ENCODE measurements around the gene ANKUB1. TPM values are rescaled to one million over a fixed set of nuclear protein-coding genes. Genes with fewer than 3 reads are reported as not detected.
A peak's percentile ranks its signal among the peaks of the same experiment; 100 is the strongest.

Gene ANKUB1
- total RNA-seq, 2 donors from 2014 or later: not detected

DNA sequence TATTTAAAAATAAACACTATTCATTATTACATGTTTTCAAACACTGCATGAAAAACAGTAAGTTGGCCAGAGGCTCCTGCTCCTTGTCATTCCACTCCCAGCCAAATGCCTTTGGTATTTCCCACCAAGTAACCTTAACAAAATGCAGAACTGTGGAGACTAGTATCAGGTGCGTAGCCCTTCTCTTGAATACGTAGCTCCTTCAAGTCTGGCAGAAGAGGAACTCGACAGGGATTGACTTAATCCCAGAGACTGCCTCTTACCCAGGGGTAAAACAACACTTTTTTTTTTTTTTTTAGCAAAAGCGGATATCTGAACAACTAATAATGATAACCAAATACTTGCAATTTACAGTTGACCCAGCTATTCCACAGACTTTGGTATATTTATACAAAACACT is 40.8 kb downstream of the ANKUB1 start:
- Histone ChIP-seq H3K27ac (peak overlapping the region; percentile 75 to 81), H3K4me3 (peak overlapping the region; percentile 75 to 82), H3K9me3 (no peaks in the 10 kb centered on the region), H3K4me1 (replicated peaks) (no peaks in the 10 kb centered on the region), H3K27me3 (replicated peaks; ENCODE audit: insufficient read depth) (no peaks in the 10 kb centered on the region), H3K36me3 (no peaks in the 10 kb centered on the region)
- 7% methylated on average over 4 of the region's 4 CpGs for WGBS
- intact Hi-C loops (cut with DNase I): no loop called here
- DNase-seq (ENCODE audit: low spot score): no peak
- TF ChIP-seq, protein P1, sequence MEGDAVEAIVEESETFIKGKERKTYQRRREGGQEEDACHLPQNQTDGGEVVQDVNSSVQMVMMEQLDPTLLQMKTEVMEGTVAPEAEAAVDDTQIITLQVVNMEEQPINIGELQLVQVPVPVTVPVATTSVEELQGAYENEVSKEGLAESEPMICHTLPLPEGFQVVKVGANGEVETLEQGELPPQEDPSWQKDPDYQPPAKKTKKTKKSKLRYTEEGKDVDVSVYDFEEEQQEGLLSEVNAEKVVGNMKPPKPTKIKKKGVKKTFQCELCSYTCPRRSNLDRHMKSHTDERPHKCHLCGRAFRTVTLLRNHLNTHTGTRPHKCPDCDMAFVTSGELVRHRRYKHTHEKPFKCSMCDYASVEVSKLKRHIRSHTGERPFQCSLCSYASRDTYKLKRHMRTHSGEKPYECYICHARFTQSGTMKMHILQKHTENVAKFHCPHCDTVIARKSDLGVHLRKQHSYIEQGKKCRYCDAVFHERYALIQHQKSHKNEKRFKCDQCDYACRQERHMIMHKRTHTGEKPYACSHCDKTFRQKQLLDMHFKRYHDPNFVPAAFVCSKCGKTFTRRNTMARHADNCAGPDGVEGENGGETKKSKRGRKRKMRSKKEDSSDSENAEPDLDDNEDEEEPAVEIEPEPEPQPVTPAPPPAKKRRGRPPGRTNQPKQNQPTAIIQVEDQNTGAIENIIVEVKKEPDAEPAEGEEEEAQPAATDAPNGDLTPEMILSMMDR (IDR thresholded peaks at IDR 0.05): no peak
- TF ChIP-seq POLR2AphosphoS5 (IDR thresholded peaks at IDR 0.05) (no peak), POLR2A (IDR thresholded peaks at IDR 0.05) (no peak)

DNA sequence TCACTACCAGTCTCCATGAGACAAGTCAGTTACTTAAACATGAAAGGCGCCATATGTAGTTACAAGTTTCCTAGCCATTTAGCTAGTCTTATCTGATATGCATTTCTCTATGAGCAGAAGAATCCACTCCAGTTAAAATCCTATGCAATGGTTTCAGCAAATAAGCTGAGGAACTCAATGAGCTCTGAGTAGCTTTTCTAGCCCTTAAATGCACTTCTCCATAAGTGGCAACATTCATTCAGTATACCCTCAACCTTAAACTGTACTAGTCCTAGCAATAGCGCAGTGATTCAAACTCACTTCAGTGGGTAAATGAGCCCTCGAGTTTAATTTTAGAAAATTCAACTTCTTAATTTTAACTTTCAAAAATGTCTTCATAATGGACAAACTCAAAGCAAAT is 47.7 kb downstream of the ANKUB1 start:
- Histone ChIP-seq H3K4me3 (no peak overlapping the region), H3K4me1 (replicated peaks) (no peaks in the 10 kb centered on the region), H3K27ac (no peak overlapping the region), H3K9me3 (no peaks in the 10 kb centered on the region), H3K27me3 (replicated peaks; ENCODE audit: insufficient read depth) (no peaks in the 10 kb centered on the region), H3K36me3 (no peaks in the 10 kb centered on the region)
- no peak for DNase-seq (ENCODE audit: low spot score)
- intact Hi-C loops (cut with DNase I): no loop called here
- TF ChIP-seq POLR2A (IDR thresholded peaks at IDR 0.05): no peak
- TF ChIP-seq, protein P1 (IDR thresholded peaks at IDR 0.05): no peak
- TF ChIP-seq POLR2AphosphoS5 (IDR thresholded peaks at IDR 0.05): no peak
- 93% methylated on average over 3 of the region's 3 CpGs for WGBS

DNA sequence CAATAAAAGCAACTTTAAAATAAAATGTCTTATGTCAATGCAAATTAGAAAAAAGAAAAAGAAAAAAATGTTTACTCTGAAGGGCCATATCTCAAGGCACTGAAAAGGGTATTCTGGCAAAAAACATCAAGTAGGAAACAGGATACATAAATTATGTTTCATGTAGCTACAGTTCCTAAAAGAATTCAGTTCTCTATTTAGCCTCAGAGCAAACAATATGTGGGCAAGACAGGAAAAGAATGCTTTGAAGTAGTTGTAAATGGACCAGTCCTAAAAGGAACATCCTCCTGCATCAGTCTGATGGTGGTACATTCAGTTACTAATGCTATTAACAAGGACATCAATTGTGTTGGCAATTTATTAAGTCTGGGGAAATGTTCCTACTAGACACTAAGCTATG is 48.2 kb downstream of the ANKUB1 start:
- Histone ChIP-seq H3K27ac (no peak overlapping the region), H3K9me3 (no peaks in the 10 kb centered on the region), H3K27me3 (replicated peaks; ENCODE audit: insufficient read depth) (no peaks in the 10 kb centered on the region), H3K4me1 (replicated peaks) (no peaks in the 10 kb centered on the region), H3K36me3 (no peaks in the 10 kb centered on the region), H3K4me3 (no peak overlapping the region)
- no peak for DNase-seq (ENCODE audit: low spot score)
- intact Hi-C loops (cut with DNase I): no loop called here
- TF ChIP-seq POLR2AphosphoS5 (IDR thresholded peaks at IDR 0.05): no peak
- TF ChIP-seq, protein P1 (IDR thresholded peaks at IDR 0.05): no peak
- TF ChIP-seq POLR2A (IDR thresholded peaks at IDR 0.05): no peak

DNA sequence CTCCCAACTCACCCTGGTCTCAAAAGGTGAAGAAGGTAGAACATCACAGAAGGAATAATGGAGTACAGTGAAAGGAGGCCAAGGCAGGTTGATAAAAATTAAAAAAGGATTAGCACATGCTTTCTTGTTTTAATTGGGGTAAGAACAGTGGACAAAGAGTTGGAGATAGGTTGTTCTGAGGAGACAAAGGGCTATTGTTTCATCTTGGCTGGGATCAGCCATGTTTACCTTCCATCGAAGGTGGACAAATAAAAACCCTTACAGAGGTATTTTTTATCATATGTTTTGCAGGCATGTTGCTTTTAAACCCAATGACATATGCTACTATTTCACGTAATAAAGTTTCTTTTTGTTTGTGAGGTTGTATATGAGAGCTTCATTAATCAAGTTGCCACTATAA is 53.0 kb downstream of the ANKUB1 start:
- intact Hi-C loops (cut with DNase I): no loop called here
- Histone ChIP-seq H3K4me3 (no peak overlapping the region), H3K9me3 (no peaks in the 10 kb centered on the region), H3K27me3 (replicated peaks; ENCODE audit: insufficient read depth) (no peaks in the 10 kb centered on the region), H3K4me1 (replicated peaks) (no peaks in the 10 kb centered on the region), H3K27ac (no peak overlapping the region), H3K36me3 (no peaks in the 10 kb centered on the region)
- 54% methylated on average over 2 of the region's 2 CpGs for WGBS
- TF ChIP-seq POLR2AphosphoS5 (IDR thresholded peaks at IDR 0.05) (no peak), POLR2A (IDR thresholded peaks at IDR 0.05) (no peak)
- TF ChIP-seq, protein P1 (IDR thresholded peaks at IDR 0.05): no peak
- no peak for DNase-seq (ENCODE audit: low spot score)

DNA sequence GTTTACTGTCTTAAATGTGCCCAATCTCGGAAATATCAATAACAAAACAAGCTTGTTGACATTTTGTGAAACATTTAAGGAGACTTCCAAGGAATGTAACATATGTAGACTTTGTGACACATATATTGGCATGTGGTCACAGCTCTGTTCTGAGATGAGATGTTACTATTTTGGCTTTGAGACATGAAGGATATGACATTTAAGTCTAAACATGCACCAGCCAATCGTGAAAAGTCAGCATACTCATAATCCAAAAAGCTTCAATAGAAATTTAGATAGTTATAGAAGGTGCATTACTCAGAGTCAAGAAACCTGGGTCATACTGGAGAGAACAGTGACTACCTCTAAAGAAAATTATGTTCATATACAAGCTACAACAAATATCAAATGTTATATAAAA is 53.5 kb downstream of the ANKUB1 start:
- H3K27ac ChIP-seq: no peak overlapping the region
- no peak overlapping the region for H3K4me3 ChIP-seq
- WGBS: 75% methylated on average over 2 of the region's 2 CpGs

More for the DNA sequence above, 53.5 kb downstream of the ANKUB1 start:
- Histone ChIP-seq H3K4me1 (replicated peaks) (no peaks in the 10 kb centered on the region), H3K27me3 (replicated peaks; ENCODE audit: insufficient read depth) (no peaks in the 10 kb centered on the region), H3K36me3 (no peaks in the 10 kb centered on the region), H3K9me3 (no peaks in the 10 kb centered on the region)
- DNase-seq (ENCODE audit: low spot score): no peak
- TF ChIP-seq, protein P1 (IDR thresholded peaks at IDR 0.05): no peak
- TF ChIP-seq POLR2AphosphoS5 (IDR thresholded peaks at IDR 0.05) (no peak), POLR2A (IDR thresholded peaks at IDR 0.05) (no peak)
- intact Hi-C loops (cut with DNase I): no loop called here
